Small intestine (tissue), 4 donors: ENCODE data around the gene PROK2. TPM values are rescaled to one million over a fixed set of nuclear protein-coding genes. Genes with fewer than 3 reads are reported as not detected.

Experiments
- polyA plus RNA-seq, 4 donors: library from polyadenylated mRNA; stranded (reverse) in 3 of 4; unstranded in 1 of 4; fragments of 200-250 nt in 3 of 4; fragments of 120-200 nt in 1 of 4; gene quantifications; one replicate each; pipeline versions ENCODE4 v1.2.1 to v1.2.3, GENCODE V29; 2013
- donor health status: healthy with polysubstance abuse.
- donor health status: Bipolar disorder and iron deficiency.
- donor health status: healthy.

The PROK2 gene
- polyA plus RNA-seq, 4 donors = 0.03 to 0.10 TPM; not detected in 2

Other genes starting within 250 kb of the PROK2 start
- gene FOXP1, start 201.4 kb downstream of the PROK2 start, polyA plus RNA-seq = 10 to 100 TPM in 3 of 4 donors, 1 to 10 TPM in 1; 4.9 to 66.5 (median 15.3) TPM
- gene EIF4E3, start 59.7 kb downstream of the PROK2 start, polyA plus RNA-seq = 10 to 100 TPM in 2 of 4 donors, 1 to 10 TPM in 2; 8.1 to 14.8 (median 10.4) TPM
- gene GPR27, start 31.3 kb downstream of the PROK2 start, polyA plus RNA-seq = 1 to 10 TPM in 1 of 4 donors, under 1 TPM in 1, not detected in 2; 0.38 to 1.0 TPM